CD4-positive, CD25-positive, alpha-beta regulatory T cell (primary cell): Measurements from ENCODE around the gene DGCR6. TPM values are rescaled to one million over a fixed set of nuclear protein-coding genes. Genes with fewer than 3 reads are reported as not detected.
"Not testable (repeated sequence)": the region's sequence is repeated elsewhere in the genome, so short reads cannot be mapped to it uniquely, and the experiment has no call there.

Source experiments
- ATAC-seq, 2 donors: fragments of 150-1000 bp; cut with Tn5 transposase; one replicate each; pipeline ENCODE4 v1.10.0; 2021; ENCODE audit warnings: low read depth in 2 of 2, moderate number of reproducible peaks in 2 of 2, moderate library complexity in 1 of 2
- DNase-seq, 3 donors: peaks; one replicate each; pipeline versions ENCODE4 v3.0.0 to v3.0.0-alpha.2; 2012 to 2022; ENCODE audit warnings: mixed read lengths in 1 of 3
- H3K27ac ChIP-seq: one replicate; pipeline ENCODE4 v1.7.0; 2013; ENCODE audit warnings: mild to moderate bottlenecking, low read length; ENCODE audit not compliant: insufficient read depth, poor library complexity, severe bottlenecking
- H3K27me3 ChIP-seq: one replicate; pipeline ENCODE4 v1.7.0; 2013; ENCODE audit warnings: low read length; ENCODE audit not compliant: control insufficient read depth, insufficient read depth
- H3K36me3 ChIP-seq: one replicate; pipeline ENCODE4 v1.7.0; 2013; ENCODE audit warnings: mild to moderate bottlenecking, low read length, moderate library complexity; ENCODE audit not compliant: control insufficient read depth, insufficient read depth
- H3K4me1 ChIP-seq: 2 replicates; pipeline ENCODE4 v1.7.0; 2013; ENCODE audit warnings: mild to moderate bottlenecking, low read length; ENCODE audit not compliant: insufficient read depth, control insufficient read depth, poor library complexity, severe bottlenecking
- H3K4me3 ChIP-seq: one replicate; pipeline ENCODE4 v1.7.0; 2013; ENCODE audit warnings: low read depth, mild to moderate bottlenecking, low read length, moderate library complexity
- H3K9me3 ChIP-seq, 2 experiments: 1 replicate in 1 of 2; 2 replicates in 1 of 2; pipeline ENCODE4 v1.7.0; 2013; ENCODE audit warnings: low read length in 2 of 2, mild to moderate bottlenecking in 1 of 2, moderate library complexity in 1 of 2; ENCODE audit not compliant: control insufficient read depth in 2 of 2
- H3K27ac Mint-ChIP-seq, 3 donors: one replicate each; pipeline ENCODE4 v1.8.0; 2020 to 2022; ENCODE audit warnings: mild to moderate bottlenecking in 3 of 3, mixed read lengths in 3 of 3, moderate library complexity in 2 of 3
- H3K27me3 Mint-ChIP-seq: one replicate; pipeline ENCODE4 v1.8.0; 2022; ENCODE audit warnings: mild to moderate bottlenecking, mixed read lengths
- H3K36me3 Mint-ChIP-seq: one replicate; pipeline ENCODE4 v1.8.0; 2020; ENCODE audit warnings: mixed read lengths
- H3K4me1 Mint-ChIP-seq, 4 donors: one replicate each; pipeline ENCODE4 v1.8.0; 2020 to 2022; ENCODE audit warnings: mixed read lengths in 4 of 4, mild to moderate bottlenecking in 1 of 4
- H3K4me3 Mint-ChIP-seq, 4 donors: one replicate each; pipeline ENCODE4 v1.8.0; 2020 to 2022; ENCODE audit warnings: mild to moderate bottlenecking in 4 of 4, mixed read lengths in 4 of 4, moderate library complexity in 3 of 4
- H3K9me3 Mint-ChIP-seq, 7 donors: one replicate each; pipeline ENCODE4 v1.8.0; 2020 to 2022; ENCODE audit warnings: mixed read lengths in 7 of 7, mild to moderate bottlenecking in 3 of 7, moderate library complexity in 2 of 7
- polyA plus RNA-seq, 4 donors: library from polyadenylated mRNA; unstranded; fragments of 300-500 nt; fragmentation: Illumina TruSeq; gene quantifications; one replicate each; pipeline ENCODE4 v1.2.3, GENCODE V29; 2021
- total RNA-seq: library from RNA; stranded (reverse); gene quantifications from one replicate; pipeline ENCODE4 v1.2.3, GENCODE V29; 2022

The DGCR6 gene
- 6.5 TPM for total RNA-seq
- polyA plus RNA-seq, result 1 to 10 TPM in 1 of 4 donors, under 1 TPM in 3; 0.07 to 1.8 (median 0.47) TPM

DNA sequence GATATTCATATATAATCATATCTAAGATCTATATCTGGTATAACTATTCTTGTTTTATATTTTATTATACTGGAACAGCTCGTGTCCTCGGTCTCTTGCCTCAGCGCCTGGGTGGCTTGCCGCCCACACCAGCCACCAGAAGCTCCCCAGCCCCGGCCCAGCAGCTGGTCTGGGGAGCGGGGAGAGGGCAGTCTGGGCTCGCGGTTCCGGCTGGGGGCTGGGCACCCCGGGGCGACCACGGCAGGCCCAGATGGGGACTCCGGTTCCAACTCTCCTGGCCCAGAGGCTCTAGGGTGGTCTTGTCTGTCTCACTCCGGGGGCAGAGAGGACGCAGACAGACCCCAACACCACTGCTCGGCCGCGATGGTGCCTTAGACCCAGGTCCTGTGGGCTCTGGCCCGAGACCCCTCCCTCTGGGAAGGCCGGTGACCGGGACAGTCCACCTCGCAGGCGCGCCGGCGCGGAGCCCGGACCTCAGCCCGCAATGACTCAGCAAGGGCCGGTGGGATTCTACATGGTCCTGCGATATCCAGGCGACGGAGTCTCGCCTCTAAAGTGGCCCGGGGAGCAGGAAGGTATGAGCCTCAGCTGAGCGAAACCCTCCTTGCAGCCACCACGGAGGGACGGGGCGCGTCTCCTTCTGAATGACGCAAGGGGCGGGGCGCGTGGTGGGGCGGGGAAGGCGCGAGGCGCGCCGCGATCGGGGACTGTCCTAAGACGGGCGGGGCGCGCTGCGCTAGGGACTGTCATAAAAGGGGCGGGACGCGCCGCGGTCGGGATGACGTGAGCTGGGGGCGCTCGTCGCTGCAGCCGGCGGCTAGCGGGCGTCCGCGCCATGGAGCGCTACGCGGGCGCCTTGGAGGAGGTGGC lies at the start of gene DGCR6:
Gene DGCR6 (plus strand): TSS at position 781 of the 870 bp plus-strand sequence. CDS start 55 bp downstream, at position 836.
- no peaks in the 10 kb centered on the region for H3K36me3 Mint-ChIP-seq
- H3K36me3 ChIP-seq, result no peaks in the 10 kb centered on the region
- no peak within 1 kb of the TSS for H3K27ac Mint-ChIP-seq
- no peak for DNase-seq
- peak; percentile 98 to 99 for ATAC-seq
- H3K27me3 Mint-ChIP-seq, result no peaks in the 10 kb centered on the region
- no peaks in the 10 kb centered on the region for H3K9me3 Mint-ChIP-seq
- H3K9me3 ChIP-seq, result no peaks in the 10 kb centered on the region
- no peaks in the 10 kb centered on the region for H3K27me3 ChIP-seq
- H3K27ac ChIP-seq, result no peak within 1 kb of the TSS
- H3K4me1 Mint-ChIP-seq, result no peaks in the 10 kb centered on the region
- H3K4me1 ChIP-seq, result no peaks in the 10 kb centered on the region
- no peak within 1 kb of the TSS for H3K4me3 ChIP-seq
- H3K4me3 Mint-ChIP-seq, result no peak within 1 kb of the TSS

DNA sequence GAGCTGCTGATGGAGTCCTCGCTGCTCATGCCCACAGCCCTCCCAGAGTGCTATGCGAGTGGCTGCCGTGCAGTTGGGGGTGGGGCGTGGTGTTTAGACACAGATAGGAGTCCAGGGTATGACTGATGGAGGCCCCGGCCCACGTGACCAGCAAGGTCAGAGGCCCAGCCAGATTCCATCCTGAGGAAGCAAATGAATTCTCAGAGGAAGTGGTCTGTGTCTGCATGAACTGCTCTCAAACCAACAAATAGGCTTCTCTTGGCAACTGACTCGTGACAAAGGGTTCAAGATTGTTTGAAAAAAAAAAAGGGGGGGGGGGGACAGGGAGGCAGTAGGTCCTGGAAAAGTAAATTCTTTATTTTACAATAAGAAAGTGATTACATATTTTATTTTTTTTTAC lies 46.8 kb upstream of the DGCR6 start:
- not testable (repeated sequence) for H3K9me3 ChIP-seq, H3K9me3 Mint-ChIP-seq, H3K4me1 Mint-ChIP-seq, H3K4me3 ChIP-seq, H3K27ac ChIP-seq, ATAC-seq, H3K27me3 ChIP-seq, H3K36me3 ChIP-seq, H3K36me3 Mint-ChIP-seq, H3K27me3 Mint-ChIP-seq, H3K4me1 ChIP-seq, H3K27ac Mint-ChIP-seq, DNase-seq, H3K4me3 Mint-ChIP-seq

DNA sequence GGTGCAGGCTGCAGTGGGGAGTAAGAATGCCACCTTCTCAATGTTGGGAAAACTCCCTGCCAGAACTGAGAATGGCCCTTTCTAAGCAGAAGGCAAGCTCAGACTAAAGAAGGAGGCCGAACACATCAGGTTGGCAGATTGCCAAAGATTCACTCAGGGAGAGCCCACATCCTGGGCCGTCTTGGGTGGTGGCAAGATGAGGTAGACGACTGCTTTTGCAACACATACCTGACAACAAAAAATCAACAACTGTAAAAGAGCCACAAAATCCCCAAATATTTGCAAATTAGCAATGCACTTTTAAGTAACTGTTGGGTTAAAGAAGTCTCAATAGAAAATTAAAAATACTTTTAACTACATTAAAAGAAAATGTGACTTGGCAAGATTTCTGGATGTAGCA lies 24.9 kb upstream of the DGCR6 start:
- H3K9me3 ChIP-seq, H3K4me1 Mint-ChIP-seq, H3K4me3 Mint-ChIP-seq, H3K27me3 ChIP-seq, H3K4me3 ChIP-seq, H3K27ac ChIP-seq, H3K27me3 Mint-ChIP-seq, H3K36me3 Mint-ChIP-seq, H3K27ac Mint-ChIP-seq, ATAC-seq, H3K9me3 Mint-ChIP-seq, H3K36me3 ChIP-seq, H3K4me1 ChIP-seq: not testable (repeated sequence)
- peak; percentile 30 to 71 (median 60) for DNase-seq

DNA sequence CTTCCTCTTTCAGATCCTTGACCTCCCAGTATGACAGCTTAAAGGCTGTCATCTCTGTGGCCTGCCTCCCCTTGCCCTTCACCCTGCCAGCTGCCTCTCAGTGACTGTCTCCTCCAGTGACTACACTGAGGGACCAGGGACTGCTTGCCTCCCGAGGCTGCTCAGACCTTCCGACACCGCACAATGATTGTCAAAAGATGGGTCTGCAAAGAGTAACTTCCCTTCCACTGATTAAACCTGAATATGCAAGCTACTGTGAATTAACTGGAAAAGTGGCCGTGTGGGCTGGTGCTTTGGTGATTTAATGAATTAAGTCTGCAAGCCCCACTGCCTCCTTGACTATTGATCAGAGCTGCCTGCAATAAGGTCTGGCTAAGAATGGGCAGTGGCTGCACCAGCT lies 21.7 kb upstream of the DGCR6 start:
- not testable (repeated sequence) for H3K27ac ChIP-seq, H3K36me3 Mint-ChIP-seq, ATAC-seq, H3K36me3 ChIP-seq, H3K9me3 ChIP-seq, H3K4me1 Mint-ChIP-seq, H3K4me3 Mint-ChIP-seq, H3K27me3 Mint-ChIP-seq, DNase-seq, H3K4me1 ChIP-seq, H3K27me3 ChIP-seq, H3K9me3 Mint-ChIP-seq, H3K27ac Mint-ChIP-seq, H3K4me3 ChIP-seq

DNA sequence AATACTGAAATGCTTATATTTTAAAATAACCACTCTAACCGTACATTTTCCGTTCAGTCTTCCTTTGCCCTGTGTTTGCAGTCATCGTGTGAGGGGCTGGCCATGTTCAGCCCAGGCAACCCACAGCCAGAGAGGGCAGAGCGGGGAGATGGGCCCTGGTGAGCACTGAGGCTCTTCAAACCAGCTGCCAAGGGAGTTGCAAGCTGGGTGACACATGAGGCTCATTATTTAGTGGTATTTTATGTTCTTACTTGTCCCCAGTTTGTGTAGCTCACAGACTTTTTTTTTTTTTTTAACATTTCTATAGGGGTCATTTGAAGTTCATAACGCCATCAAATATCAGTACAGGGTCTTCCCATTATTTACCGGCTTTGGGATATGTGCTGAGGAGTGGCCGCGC lies 18.0 kb upstream of the DGCR6 start:
- H3K4me3 ChIP-seq, result no peak overlapping the region
- peaks cover 0 to 1% (median 0%) of the 10 kb centered on the region in 7 donors for H3K9me3 Mint-ChIP-seq
- no peak overlapping the region for H3K27ac ChIP-seq
- H3K36me3 ChIP-seq, result no peaks in the 10 kb centered on the region
- DNase-seq, result no peak
- ATAC-seq, result no peak
- H3K27me3 Mint-ChIP-seq, result no peaks in the 10 kb centered on the region
- no peaks in the 10 kb centered on the region for H3K27me3 ChIP-seq
- H3K4me1 Mint-ChIP-seq, result no peaks in the 10 kb centered on the region
- H3K36me3 Mint-ChIP-seq, result no peaks in the 10 kb centered on the region
- no peak overlapping the region for H3K4me3 Mint-ChIP-seq
- no peaks in the 10 kb centered on the region for H3K9me3 ChIP-seq
- no peak overlapping the region for H3K27ac Mint-ChIP-seq
- H3K4me1 ChIP-seq, result no peaks in the 10 kb centered on the region

DNA sequence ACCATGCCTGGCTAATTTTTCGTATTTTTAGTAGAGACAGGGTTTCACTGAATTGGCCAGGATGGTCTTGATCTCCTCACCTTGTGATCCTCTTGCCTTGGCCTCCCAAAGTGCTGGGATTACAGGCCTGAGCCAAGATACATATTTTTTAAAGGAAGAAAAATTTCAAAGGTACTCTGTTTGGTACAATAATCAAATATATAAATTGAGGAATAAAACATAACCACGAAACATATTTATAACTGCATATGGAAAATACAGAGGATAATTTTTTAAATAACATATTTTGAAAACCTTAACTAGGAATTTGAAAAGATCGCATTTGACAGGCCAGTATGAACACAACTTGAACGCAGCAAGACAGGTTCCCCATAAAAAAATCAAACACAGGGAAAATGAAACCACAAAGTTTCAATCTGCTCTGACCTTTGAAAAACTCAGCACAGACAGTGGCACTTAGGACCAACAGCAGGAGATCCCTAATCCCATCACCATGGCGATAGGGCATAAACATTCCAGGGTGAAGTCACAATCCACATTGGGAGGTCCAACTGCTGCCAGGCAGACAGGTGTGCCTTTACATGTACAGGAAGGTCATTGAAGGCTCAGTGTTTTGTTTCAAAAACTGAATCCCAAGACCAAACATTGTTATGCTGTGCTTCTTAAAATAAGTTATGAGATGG lies 15.5 kb upstream of the DGCR6 start:
- ATAC-seq, result peak; percentile 31 to 43
- not testable (repeated sequence) for H3K4me1 Mint-ChIP-seq, H3K36me3 Mint-ChIP-seq

DNA sequence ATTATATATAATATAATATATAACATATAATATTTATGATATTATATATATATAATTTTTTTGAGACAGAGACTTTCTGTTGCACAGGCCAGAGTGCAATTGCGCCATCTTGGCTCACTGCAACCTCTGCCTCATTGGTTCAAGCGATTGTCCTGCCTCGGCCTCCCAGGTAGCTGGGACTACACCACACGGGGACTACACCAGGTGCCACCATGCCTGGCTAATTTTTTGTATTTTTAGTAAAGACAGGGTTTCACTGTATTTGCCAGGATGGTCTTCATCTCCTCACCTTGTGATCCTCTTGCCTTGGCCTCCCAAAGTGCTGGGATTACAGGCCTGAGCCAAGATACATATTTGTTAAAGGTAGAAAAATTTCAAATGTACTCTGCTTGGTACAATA lies 12.3 kb upstream of the DGCR6 start:
- not testable (repeated sequence) for H3K4me3 Mint-ChIP-seq, H3K4me3 ChIP-seq, H3K9me3 Mint-ChIP-seq, H3K9me3 ChIP-seq, DNase-seq, H3K27ac ChIP-seq, H3K4me1 Mint-ChIP-seq, H3K27me3 ChIP-seq, H3K27me3 Mint-ChIP-seq, H3K36me3 Mint-ChIP-seq, H3K27ac Mint-ChIP-seq, H3K4me1 ChIP-seq, ATAC-seq, H3K36me3 ChIP-seq

More for the DNA sequence above, 15.5 kb upstream of the DGCR6 start:
- not testable (repeated sequence) for H3K4me1 ChIP-seq, H3K4me3 Mint-ChIP-seq, H3K9me3 Mint-ChIP-seq, H3K9me3 ChIP-seq, H3K36me3 ChIP-seq, H3K27me3 ChIP-seq, H3K4me3 ChIP-seq, H3K27ac Mint-ChIP-seq, DNase-seq, H3K27ac ChIP-seq, H3K27me3 Mint-ChIP-seq
